NCI-H2107 (cell line): Measurements from ENCODE around the gene TSC1.
"Not testable (repeated sequence)": the region's sequence is repeated elsewhere in the genome, so short reads cannot be mapped to it uniquely, and the experiment has no call there.

Experiments
- DNase-seq: peaks from one replicate; lab custom pipeline; 2025; lab: John Stamatoyannopoulos, UW

Gene TSC1

DNA sequence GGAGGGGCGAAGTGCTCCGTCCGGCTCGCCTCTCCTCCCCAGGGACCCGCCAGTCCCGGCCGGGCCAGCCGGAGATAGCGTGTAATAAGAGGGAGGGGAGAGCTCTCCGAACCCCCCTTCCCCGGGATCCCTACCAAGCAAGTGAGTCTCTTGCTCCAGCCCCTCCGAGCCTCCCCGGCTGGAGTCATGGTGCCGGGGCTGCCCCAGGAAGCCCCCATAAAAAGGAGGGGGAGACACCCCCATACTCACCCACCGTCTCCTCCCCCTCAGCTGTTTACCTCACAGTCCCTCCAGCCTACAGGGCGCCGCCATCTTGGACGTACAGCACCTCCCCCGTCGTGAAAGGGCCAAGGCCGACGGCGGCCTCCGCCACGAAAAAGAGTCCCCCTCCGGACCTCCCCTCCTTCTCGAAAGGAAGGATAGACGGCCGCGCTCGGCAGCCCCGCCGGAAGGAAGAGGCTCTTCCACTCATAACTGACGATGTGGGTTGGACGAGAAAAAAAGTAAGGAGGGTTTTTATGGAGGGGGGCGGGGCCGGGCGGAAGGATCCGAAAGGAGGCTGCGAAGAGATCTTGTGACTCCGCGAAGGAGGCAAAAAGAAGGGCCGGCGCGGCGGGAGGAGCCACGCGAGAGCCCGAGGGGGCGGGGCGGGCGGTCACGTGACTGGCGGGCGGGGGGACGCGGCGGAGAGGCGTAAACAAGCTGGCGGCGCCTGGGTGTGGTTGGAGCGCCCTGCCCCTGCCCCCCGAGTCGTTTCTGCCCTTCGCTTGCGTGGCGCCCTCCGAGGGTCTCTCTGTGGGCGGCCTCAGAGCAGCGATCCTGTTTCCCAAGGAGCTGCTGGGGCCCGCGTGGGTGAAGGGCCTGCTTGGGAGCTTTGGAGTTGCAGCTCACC, at the start of gene TSC1:
TSC1 (minus strand) TSS at position 323 of the 892 bp plus-strand sequence. CDS start 15,744 bp downstream, outside the sequence.
- DNase-seq: peak; percentile 92

DNA sequence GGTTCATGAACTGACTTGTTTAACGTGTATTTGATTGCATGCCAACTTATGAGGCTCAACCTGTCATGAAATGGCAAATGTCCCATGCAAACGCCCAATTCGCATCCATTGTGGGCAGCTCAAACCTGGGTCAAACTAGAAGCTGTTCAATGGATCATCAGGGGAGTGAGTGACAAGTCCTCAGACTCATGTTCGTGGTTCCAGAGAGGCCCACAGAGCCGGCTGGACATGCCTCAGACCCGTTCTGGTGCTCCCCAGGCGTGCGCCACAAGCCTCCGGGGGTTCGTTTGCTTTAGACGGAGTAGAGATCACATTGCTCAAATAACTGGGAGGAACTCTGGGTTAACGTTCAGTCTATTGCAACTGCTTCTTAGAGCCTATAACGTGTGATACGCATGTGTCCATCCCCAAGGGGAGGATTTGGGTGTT, 49.1 kb upstream of the TSC1 start:
- no peak for DNase-seq

DNA sequence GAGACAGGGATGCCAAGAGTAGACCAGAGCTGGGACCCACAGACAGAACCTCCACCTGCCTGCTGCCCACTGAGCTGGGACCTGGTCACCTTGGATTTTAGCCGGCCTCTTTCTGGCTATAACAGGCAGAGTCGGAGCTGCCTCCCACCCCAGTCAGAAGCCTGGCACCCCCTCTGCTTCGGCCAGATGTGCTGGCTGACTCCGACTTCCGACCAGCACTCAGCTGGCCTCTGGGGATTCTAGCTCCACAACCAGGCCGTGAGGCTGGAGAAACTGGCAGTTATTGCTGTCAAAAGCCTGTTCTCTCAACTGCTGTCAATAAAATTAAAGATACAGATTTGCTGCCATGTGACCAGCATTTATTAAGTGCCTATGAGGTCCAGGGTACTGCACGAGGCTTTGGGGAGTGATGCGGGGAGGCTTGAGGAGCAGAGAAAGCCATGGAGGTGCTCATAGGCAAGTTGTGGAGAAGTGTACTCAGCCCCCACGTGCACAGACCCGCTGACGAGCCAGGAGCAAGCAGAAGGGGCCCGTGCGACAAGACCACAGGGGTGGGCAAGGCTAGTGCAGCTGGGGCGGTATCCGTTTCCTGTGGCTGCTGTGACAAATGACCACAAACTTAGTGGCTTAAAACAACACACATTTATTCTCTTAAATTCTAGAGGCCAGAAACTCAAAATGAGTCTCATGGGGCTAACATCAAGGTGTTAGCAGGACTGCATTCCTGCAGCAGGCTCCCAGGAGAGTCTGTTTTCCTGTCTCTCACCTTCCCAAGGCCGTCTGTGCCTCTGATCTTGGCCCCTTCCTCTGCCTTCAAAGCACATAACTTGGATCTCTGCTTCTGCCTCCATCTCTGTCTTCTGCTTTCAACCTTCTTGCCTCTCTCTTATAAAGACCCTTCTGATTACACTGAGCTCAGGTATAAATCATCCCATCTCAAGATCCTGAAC, 47.2 kb upstream of the TSC1 start:
- no peak for DNase-seq

DNA sequence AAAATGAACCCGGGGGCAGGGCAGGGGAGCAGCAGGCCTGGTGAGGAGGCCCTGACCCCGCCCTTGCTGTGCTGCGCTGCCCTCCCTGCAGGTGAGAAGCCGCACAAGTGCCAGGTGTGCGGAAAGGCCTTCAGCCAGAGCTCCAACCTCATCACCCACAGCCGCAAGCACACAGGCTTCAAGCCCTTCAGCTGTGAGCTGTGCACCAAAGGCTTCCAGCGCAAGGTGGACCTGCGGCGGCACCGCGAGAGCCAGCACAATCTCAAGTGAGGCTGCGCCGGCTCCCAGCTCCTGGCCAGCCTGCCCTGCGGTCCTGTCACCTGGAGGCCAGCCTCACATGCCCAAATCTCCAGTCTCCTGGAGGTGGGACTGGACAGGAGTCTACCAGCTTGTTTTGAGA, 46.4 kb upstream of the TSC1 start:
- no peak for DNase-seq

DNA sequence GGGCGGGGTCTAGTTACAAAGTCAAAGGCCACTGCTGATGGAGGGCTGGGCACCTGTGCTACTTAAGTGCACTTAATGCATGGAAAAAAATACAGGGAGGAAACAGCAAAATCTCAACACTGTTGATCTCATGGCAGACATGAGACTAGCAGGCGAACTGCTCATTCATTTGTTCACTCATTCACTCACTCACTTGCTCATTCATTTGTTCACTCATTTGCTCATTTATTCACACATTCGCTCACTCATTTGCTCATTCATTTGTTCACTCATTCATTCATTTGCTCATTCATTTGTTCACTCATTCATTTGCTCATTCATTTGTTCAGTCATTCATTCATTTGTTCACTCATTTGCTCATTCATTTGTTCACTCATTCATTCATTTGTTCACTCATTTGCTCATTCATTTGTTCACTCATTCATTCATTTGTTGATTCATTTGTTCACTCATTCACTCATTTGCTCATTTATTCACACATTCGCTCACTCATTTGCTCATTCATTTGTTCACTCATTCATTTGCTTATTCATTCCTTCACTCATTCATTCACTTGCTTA, 45.7 kb upstream of the TSC1 start:
- DNase-seq: not testable (repeated sequence)

DNA sequence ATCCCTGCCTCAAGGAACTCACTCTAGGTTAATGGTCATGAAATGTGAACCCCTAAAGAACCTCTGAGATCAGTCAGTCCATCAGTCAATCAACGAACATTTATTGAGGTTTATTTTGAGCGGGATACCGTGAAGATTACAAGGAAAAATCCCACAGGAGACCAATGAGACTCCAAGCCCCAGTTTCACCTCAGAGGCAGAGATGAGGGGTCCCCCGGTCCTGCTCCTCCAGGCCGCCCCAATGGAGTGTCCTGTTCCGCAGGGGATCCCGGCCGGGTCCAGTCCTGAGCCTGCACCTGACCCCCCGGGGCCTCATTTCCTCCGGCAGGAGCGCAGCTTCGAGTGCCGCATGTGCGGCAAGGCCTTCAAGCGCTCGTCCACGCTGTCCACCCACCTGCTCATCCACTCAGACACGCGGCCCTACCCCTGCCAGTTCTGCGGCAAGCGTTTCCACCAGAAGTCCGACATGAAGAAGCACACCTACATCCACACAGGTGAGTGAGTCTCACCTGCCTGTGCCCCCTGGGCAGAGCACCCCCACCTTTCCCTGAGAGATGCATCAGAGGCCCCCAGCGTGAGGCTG, 45.1 kb upstream of the TSC1 start:
- DNase-seq: no peak

DNA sequence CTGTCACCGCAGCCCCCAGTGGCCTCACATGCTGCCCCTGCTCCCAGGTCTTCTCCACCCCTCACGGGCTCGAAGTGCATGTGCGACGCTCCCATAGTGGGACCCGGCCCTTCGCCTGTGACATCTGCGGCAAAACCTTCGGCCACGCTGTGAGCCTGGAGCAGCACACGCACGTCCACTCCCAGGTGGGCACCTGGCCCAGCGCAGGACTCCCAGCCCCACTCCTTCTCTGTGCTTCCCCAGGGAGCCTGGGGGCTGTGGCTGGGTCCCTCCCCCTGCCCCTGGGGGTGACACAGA, 44.5 kb upstream of the TSC1 start:
- no peak for DNase-seq

DNA sequence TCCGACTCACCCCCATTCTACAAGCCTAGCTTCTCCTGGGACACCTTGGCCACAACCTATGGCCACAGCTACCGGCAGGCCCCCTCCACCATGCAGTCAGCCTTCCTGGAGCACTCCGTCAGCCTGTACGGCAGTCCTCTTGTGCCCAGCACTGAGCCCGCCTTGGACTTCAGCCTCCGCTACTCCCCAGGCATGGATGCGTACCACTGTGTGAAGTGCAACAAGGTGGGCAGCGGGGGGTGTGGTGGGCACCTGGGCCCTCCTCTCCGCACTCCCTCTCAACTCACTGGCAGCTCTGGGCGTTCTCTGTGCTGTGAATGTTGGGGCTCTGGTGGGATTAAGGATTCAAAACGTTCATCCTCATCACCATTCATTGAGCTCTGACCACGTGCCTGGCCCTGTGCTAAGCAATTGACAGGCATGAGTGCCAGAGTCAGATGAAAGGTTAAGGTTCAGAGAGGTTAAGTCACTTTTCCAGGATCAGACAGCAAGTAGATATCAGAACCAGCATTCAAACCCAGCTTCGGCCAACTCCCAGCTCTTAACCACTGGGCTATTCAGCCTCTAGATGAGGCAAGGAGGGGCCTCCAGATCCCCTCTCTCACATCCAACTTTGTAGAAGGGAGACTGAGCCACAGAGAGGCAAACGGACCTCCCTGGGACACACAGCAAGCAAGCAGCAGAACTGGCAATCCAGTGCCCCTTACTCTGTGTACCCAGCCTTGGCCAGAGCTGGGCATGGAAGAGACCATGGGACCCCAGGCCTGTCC, 44.0 kb upstream of the TSC1 start:
- DNase-seq: no peak

DNA sequence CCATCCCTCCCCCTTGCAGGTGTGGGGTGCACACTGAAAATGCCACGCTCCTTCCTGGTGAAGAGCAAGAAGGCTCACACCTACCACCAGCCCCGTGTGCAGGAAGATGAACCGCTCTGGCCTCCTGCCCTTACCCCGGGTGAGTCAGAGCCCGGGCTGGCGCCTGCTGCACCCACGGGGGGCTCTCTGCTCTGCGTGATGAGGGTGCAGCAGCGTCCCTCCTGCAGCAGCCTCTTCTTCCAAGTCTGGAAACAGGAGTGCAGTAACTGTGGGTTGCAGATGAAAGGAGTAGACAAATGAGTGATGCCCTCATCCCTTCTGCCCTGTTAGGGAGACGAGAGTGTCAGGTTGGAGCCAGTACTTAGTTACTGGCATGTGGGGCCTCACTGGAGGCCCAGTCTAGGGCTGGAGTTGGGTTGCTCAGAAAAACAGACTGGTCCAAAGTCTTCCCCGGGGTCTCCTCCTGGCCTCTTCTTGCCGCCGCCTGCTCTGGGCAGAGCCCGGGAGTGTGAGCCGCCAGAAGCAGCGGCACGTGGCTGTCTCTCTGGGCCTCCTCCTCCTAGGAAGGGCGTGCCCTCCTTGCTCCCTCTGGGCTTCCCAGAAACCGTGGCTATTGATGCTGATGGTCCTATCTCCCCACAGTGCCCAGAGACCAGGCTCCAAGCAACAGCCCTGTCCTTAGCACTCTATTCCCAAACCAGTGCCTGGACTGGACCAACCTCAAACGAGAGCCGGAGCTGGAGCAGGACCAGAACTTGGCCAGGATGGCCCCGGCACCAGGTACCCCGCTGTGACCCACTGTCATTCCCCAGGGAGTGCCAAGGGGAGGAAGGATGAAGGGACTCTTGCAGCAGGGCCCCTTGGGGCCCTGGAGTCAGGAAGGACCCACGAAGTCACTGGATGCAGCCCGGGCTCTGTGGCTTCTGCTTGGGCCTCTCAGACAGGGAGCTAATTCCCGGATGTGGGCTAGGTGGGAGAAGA, 42.5 kb upstream of the TSC1 start:
- no peak for DNase-seq

DNA sequence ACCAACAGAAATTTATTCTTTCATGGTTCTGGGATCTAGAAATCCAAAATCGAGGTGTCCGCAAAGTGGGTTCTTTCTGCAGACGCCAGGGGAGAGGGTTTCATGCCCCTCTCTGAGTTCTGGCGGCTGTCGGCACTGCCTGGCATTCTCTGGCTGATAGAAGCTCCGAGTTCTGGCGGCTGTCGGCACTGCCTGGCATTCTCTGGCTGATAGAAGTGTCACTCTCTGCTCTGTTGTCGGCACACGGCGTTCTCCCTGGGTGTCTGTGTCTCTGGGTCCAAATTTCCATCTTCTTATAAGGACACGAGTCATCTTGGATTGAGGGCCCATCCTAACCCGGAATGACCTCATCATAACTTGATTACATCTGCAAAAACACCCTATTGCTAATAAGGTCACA, 41.7 kb upstream of the TSC1 start:
- DNase-seq: no peak

DNA sequence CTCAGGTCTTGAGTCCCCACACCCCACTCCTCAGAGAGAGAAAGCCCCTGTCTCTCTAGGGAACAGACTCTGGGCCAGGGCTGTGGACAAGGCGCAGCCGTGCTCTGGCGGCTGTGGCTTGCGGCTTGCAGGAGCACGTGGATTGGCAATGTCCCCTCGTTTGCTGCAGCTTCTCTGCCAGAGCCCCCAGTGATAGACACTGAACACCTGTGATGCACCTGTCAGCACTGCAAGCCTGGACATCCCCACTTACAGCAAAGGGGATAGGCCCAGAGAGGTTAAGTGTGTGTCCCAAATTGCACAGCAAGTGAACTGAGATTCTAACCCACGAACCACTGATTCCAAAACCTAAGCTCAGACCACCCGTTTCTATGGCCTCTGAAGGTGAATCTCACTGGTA, 41.1 kb upstream of the TSC1 start:
- DNase-seq: no peak

DNA sequence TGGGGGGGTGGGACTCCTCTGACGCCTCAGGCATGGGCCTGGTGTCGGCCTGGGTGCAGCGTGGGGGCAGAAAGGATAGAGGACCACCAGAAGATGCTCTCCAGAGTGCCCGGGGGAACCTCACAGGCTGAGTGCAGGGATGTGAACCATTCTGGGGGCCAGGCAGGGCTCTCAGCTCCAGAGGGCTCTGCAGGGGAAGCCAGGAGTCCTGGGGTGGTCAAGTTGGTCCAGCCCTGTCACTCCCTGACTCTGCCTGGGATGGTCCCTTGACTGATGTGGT, 40.6 kb upstream of the TSC1 start:
- DNase-seq: no peak

DNA sequence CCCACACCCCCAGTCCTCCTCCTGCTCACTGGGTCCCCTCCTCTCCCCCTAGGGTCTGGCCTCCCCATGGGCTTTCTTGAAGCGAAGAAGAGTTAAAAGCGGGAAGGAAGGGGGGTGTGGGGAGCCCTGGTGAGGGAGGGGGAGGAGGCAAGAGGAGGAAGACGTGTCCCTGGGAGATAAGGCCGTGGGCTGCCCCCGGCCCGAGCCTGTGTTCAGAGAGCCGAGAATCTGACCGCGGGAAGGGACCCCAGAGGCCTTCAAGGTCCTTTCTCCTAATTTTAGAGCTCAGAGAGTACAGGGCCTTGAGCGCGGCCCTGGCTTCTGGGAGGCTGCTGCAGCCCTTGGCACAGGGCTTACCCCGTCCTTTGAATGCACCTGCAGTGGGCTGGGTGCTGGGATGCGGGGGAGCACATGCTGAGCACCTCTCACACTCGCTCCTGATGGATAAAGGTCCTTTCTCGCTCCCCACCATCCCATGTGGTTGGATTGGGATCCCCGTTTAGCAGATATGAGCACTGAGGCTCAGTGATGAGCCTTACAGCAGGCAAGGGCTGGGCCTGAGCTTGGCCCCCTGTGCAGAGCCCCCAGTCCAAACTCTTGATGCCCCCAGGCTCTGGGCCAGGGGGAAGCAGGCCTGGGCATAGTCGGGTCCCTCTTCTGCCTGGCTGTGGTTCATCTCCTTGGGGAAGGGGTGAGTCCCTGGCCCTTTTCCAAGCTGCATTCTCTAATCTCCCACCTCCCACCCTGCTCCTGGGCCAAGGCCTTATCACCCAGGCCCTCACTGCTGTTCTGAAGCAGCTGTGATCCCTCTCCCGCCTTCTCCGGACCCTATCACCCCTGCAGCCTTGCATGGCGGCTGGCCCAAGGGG, 40.0 kb upstream of the TSC1 start:
- no peak for DNase-seq

DNA sequence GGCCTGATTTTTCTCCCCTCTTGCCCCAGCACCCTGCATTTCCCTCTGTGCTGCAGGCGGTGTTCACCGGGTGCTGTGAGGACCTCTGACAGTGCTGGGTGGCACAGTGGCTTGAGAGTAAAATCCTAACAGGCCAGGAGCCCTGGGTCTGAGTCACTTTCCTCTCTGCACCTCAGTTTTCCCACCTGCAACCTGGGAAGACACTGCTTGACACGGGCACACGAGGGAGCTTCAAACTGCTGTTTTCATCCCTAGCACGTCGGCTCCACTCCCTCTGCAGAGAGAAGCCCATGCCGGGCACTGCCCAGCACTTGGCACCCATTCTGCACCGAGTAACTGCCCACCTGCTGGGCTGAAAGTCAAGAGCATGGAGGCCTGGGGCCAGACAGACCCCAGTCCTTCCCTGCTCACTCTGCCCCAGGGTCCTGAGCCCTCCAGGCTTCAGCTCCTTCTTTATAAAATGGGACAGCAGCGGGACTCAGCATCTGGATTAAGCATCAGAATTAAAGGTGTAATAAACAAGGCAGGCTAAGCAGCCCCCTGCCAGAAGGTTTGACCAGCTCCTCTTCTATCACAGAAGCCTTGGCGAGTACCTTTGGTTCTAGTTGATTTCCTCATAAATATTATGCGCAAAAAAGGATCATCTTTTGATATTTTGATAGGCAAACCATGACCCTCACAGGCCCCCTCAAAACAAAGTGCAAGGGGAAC, 39.2 kb upstream of the TSC1 start:
- DNase-seq: no peak

DNA sequence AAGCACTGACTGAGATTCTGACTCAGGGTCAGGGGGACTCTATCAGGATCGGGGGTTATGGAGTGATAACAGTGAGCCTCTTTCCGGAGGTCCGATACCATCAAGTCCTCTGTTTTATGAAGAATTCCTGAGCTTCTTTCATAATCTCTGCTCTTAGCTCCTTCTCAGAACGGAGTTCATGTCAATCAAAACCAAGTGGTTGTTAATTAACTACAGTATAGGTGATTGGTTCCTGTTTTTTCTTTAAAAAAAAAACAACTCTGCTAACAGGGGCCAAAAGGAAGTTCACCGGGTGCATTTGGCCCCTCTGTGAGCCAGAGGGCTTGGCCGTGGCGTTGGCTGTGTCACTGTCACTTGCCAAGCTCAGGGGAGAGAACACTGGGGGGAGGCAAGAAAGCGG, 38.0 kb upstream of the TSC1 start:
- DNase-seq: no peak

DNA sequence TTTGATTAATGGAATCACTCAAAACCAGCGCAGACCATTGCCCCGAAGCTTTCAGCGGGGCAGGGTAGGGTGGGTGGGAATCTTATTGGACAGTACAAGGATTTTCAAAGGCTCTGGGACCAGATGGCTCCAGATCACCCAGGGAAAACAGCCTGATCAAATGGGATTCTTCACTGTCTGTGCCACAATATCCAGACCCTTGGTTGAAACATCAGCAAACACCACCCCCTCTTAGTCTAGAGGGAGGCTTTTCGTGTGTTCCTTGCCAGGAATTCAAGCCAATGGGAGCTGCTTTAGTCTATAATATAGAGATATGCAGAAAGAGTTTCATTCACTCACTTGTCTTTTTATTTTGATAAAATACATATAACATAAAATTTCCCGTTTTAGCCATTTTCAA, 35.7 kb upstream of the TSC1 start:
- no peak for DNase-seq

DNA sequence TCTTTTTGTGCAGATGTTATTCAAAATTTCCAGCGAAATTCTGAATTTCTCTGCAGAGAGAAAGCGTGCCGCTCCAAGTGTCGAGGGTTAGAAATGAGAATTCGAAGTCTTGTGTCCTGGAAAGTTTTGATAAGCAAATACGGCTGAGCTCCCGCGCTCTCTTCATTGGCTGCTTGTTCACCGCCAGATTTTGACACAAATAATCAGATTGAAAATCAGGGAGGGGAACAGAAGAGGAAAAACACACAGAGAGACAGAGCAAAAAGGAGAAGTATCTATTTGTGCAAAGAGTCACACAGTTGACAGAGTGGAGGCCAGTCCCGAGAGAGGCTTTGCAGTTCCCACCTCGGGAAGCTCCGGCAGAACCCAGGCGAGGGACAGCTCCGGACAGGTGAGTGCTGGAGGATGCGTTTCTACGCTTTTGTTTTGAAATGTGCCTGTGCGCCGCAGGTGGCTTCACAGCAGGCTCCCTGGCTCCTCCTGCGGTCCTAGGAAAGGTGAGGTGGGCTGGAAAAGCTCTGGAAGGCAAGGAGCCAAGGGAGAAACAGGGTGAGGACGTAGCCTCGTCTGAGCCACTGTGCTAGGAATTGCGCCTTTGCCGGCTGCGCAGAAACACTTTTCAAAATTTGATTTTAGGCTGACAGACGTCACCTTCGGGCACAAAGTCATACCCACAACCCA, 34.2 kb upstream of the TSC1 start, which contains the start of gene GFI1B:
GFI1B (plus strand) TSS at position 244 of the 681 bp plus-strand sequence. CDS start 7,985 bp downstream, outside the sequence.
- DNase-seq: no peak

DNA sequence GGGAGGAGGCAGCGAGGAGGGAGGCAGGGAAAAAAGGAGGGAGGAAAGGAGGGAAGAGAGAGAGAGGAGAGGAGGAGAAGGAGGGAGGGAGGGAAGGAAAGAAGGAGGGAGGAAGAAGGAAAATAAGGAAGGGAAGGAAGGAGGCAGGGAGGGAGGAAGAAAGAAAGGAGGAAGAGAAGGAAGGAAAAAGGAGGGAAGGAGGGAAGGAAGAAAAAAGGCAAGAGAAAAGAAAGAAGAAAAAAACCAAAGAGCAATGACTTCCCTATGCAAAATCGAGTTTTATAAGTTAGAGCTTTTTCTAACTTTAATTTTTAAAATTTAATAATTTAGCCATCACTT, 33.7 kb upstream of the TSC1 start:
- no peak for DNase-seq
